GM19468 (cell line): ENCODE results near the gene MICAL2.

Experiments used
- ATAC-seq: cut with Tn5 transposase; IDR thresholded peaks from one replicate; pipeline ENCODE4 v1.9.1; 2021; ENCODE audit warnings: mild to moderate bottlenecking, moderate library complexity, moderate number of reproducible peaks; ENCODE audit not compliant: unreplicated experiment; ENCODE audit errors: extremely low read depth

MICAL2 gene

GRCh38 chr11:12251666-12252560 is 141.5 kb downstream of the MICAL2 start:
- ATAC-seq, result no peak

DNA sequence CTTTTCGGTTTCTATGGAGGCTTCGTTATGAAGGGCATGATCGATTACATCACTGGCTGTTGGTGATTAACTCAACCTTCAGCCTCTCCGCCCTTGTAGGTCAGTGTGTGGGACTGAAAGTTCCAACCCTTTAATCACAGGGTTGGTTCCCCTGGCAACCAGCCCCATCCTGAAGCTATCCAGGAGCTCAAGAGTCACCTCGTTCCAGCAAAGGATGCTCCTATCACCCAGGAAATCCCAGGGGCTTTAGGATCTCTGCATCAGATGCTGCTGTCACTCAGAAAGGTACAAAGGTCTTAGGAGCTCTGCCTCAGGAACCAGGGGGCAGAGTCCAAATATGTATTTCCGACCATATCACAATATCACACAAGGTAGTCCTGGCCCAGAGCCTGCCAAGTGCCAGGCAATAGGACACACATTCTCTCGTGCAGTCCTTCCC is 143.5 kb downstream of the MICAL2 start:
- no peak for ATAC-seq

- no peak for ATAC-seq
Measured at GRCh38 chr11:12258451-12258850, 148.1 kb downstream of the MICAL2 start.

DNA sequence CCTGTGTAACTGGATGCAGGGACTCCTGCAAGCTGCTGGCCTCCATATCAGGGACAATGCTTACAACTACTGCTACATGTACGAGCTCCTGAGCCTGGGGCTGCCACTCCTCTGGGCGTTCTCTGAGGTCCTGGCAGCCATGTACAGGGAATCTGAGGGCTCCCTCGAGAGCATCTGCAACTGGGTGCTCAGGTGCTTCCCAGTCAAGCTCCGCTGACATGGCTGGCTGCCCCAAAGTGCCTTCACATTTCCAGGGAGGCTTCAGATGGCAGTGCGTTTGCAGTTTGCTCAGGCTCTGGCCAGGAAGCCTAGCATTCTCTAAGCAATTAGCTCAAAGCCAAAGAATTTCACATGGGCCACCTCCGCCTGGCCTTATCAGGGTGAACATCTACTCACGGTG is 149.6 kb downstream of the MICAL2 start:
- no peak for ATAC-seq

DNA sequence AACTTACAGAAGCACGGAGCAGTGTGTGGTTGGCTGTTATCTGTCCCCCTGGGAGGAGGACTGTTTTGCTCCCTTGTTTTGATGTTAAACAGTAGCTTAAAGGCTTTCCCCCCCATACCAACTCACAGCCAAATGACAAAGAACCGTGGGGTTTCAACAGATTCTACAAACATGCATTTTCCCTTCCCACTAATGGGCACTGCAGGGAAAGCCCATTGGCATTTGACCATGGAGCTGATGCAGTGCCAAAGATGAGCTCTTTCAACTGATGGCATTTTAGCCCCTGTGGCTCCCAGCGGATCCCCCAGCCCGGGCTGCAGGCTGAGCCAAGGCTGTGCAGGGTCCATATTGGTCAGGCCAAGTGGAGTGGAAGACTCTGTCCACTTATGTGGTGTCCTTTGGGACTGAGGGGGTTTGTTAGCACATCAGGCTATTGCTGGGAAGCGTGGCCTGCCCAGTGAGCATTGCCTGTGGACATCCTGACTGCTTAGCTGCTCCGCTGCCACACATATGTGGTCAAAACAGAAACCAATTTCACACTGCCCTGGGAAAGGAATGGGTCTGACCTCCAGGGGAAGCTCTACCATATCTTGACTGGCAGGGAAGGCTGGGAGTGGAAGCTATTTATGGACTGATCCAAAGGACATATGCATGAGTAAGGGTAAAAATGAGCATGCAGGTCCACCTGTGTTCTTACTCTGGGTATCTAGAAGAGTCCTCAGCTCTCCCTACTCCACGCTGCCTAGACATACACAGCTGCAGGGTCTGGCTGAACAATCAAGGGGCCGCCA is 150.5 kb downstream of the MICAL2 start:
- no peak for ATAC-seq

DNA sequence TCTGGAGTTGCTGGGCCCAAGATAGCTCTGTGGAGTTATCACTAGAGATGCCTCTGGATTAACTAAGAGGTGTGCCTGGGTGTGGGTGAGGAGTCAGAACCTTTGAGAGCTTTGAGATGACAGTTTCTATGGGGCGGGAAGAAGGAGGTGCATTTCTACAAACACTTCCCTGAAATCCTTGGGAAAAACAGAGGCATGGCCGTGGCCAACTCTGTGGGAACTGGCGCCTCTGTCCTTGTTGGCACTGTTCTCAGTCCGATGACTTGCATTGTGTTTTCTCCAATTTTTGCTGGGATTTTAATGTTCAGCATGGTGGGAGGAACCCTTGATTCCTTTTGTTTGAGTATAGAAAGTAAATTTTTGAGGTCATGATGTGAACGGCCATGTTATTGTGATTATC is 151.2 kb downstream of the MICAL2 start:
- no peak for ATAC-seq

DNA sequence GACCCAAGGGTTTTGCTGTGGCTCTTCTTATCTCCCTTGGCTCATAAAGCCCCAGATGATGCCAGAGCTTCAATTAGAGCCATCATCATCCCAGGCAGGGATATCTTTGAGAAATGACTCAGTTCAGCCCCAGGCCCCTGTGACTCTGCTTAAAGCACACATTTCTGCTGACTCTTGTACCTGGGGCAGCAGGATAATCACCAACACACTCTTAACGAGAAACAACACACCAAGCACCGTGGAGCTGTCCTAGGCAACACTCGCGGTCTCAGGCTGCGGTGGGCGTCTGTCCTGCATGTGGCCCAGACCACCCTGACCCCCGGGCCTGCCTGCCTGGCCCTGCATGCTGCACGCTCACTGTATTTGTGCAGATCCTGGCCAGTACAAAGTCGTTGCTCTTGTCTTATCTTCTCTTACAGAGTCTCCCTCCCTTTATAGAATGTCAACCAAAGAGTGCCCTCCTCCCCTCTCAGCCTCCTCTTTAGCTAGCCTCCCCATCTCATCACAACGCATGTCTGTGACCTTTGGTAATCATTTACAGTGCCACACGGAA is 152.8 kb downstream of the MICAL2 start:
- no peak for ATAC-seq

- ATAC-seq, result no peak
Measured at GRCh38 chr11:12264361-12264760, 154.0 kb downstream of the MICAL2 start.

DNA sequence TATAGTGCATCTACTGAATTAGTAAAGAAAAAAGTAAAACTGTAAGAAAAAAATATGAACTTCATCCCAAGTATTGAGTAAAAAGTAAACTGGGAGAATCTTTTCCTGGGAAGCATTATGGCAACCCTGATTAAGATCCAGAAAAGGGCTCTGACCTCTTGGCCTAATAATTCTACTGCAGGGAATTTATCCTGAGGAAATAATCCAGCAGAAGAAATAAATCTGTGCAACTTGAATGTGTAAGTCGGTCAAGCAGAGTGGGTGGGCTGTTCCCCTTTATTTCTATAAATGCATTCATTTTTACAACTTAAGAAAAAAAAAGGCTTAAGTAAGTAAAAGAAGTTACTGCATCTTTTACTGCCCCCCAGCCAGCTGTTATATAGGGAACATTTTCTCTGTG is 155.7 kb downstream of the MICAL2 start:
- ATAC-seq, result no peak

DNA sequence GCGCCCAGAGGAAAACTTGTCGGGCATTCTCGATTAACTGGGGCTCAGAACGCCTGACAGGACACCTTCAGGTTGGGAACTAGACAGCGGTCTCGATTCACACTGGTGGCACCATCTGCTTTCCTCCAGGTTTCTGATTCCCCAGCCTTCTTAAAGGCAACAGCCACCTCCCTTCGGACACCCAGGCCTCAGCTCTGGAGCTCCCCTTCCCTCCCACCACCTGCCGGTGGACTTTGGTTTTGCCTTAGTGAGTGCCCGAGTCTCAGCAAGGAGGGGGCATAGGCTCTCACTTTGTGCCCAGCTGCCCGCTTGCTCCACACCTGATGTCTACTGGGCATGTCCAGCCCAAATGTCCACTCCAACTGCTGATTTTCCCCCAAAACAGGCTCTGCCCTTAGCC is 156.6 kb downstream of the MICAL2 start:
- no peak for ATAC-seq

- no peak for ATAC-seq
Measured at GRCh38 chr11:12267921-12268320, 157.5 kb downstream of the MICAL2 start.

DNA sequence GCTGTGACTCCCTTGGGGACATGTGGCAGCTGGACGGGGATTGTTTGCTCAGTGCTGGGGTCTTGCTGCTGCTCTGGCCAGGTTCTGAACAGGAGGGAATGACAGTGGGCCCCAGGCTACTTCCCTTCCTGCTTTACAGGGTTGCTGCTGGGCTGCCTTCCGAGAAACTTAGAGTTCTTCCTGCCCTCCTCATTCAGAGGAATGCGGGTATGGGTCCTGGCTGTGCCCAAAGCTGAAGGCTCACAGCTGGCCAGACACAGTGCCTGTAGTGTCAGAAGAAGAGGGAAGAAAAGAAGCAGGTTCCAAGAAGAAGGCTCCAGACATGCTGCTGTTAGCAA is 158.7 kb downstream of the MICAL2 start:
- ATAC-seq, result no peak

DNA sequence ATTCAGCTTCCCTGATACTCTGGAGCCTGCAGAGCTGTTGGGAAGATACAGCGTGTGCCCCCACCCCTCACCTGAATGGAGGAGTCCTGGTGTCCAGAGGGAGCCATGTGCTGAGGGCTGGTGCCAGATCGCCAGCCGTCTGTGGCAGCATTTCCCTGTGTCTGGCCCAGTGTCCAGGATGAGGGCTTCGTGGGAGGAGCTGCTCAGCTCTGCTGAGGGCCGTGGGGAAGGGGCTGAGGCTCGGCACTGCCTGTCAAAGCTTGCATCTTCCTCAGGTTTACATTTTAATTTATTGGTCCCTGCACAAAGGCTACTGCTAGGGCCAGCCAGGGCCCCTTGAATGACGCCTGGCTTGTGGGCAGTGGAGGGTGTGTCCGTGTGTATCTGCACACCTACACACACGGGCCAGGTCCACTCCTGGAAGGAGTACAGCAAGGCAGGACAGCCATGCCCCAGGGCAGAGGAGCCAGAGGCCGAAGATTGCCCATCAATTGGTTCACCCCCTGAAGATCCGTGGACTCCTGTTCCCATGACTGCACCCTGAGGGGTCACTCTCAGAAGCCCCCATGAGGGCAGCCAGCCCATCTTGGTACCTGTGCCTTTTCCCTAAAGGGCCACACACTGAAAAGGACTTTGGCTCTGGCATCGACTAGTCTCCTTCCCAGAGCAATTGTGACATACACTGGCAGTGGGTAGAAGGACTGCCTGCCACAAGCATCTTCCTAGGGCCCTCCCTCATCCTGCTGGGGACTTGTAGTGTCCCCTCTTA is 159.2 kb downstream of the MICAL2 start:
- ATAC-seq, result no peak

- no peak for ATAC-seq
Measured at GRCh38 chr11:12270215-12270797, 159.9 kb downstream of the MICAL2 start.

DNA sequence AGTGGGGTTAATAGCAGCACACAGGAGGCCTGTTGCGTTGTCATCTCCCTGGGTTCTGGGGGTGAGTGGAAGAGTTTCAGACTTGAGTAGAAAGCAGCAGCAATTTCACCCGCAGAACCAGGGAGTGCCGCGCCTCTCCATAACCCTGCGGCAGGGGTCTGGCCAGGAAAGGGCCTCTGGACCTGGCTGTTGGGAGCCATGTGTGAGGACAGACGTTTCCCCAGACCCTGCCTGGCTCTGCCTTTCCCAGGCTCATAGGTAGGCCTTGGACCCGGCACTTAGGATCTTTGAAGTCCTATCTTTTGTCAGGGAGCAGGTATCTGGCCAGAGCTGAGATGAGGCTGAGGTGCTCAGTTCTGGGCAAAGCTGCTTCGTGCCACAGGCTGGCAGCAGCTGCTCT is 160.4 kb downstream of the MICAL2 start:
- ATAC-seq, result no peak

DNA sequence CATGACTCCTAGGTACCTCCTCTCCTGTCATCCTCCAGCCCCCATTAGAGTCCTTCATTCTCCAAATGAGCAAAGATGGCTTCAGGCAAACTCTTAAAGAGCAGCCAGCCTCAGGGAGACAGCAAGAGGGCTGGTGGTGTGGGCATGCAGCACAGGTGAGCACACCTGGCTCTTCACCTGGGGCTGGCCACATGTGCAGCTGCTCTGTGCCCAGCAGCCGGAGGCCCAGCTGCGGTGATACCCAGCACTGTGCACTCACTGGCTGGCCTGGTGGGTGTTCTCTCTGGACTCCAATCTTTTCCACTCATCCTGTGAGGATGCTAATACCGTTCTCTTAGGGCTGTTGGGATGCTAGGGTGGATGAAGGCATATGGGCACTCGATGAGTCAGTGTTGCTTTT is 160.9 kb downstream of the MICAL2 start:
- ATAC-seq, result no peak

- ATAC-seq, result no peak
Measured at GRCh38 chr11:12271826-12272366, 161.5 kb downstream of the MICAL2 start.

GRCh38 chr11:12272821-12273617 is 162.6 kb downstream of the MICAL2 start:
- ATAC-seq, result no peak

DNA sequence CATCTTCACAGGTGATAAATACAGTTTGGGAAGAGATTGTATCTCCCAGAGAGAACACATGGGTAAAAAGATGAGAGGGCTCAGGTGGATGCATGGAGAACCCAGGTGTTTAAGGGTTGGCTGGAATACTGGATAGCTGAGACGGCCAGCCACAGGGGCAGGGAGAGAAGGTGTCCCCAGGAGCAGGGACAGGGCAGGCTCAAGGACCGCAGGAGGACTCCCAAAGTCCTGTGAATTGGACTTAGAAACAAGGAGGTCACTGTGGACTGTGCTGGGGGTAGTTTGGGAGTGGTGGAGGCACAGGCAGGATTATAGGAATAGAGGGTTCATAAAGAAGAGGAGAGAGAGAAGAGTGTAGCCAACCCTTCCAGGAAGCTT is 163.2 kb downstream of the MICAL2 start:
- no peak for ATAC-seq
